Panc1 (cell line): ENCODE results near the gene CLNK. TPM values are rescaled to one million over a fixed set of nuclear protein-coding genes. Genes with fewer than 3 reads are reported as not detected.

ENCODE experiments used
- ATAC-seq: fragments of 200-7000 bp; cut with Tn5 transposase; 2 replicates; pipeline ENCODE4 v1.9.1; 2020; ENCODE audit warnings: mild to moderate bottlenecking, moderate library complexity
- BruUV-seq: library from RNA; stranded (reverse); fragments of 400-500 nt; replicated peaks from 2 replicates; lab custom pipeline; 2021; lab: Mats Ljungman, UMichigan
- CTCF ChIA-PET: fragments of 300-600 bp; sonication (Branson Sonifier 250); formaldehyde crosslinking; loops from one replicate; lab custom pipeline; 2022; ENCODE audit warnings: antibody characterized with exemption; lab: Charles Lee
- POLR2A ChIA-PET: fragments of 300-600 bp; sonication (Branson Sonifier 250); formaldehyde crosslinking; loops from one replicate; lab custom pipeline; 2022; ENCODE audit warnings: antibody characterized with exemption; lab: Charles Lee
- DNase-seq: peaks from one replicate; pipeline ENCODE4 v3.0.0-alpha.2; 2010; ENCODE audit warnings: low read depth, low spot score
- H3K27ac ChIP-seq: 2 replicates; pipeline ENCODE4 v1.5.1; 2011; ENCODE audit warnings: mild to moderate bottlenecking, low read length, inconsistent platforms
- H3K27me3 ChIP-seq: fragments of 200-500 bp; sonication (Bioruptor generic); 2 replicates; pipeline ENCODE4 v1.6.0; 2014; ENCODE audit warnings: low read length, inconsistent platforms; ENCODE audit not compliant: control insufficient read depth, insufficient read depth
- H3K36me3 ChIP-seq: fragments of 200-500 bp; sonication (Bioruptor generic); 2 replicates; pipeline ENCODE4 v1.5.1; 2014; ENCODE audit warnings: inconsistent platforms, mild to moderate bottlenecking, low read length, moderate library complexity; ENCODE audit not compliant: control insufficient read depth, insufficient read depth
- H3K4me1 ChIP-seq: 2 replicates; pipeline ENCODE4 v1.5.1; 2011; ENCODE audit warnings: inconsistent platforms, mild to moderate bottlenecking, low read length, moderate library complexity; ENCODE audit not compliant: control insufficient read depth, insufficient read depth
- H3K4me3 ChIP-seq, 2 experiments: 2 replicates each; pipeline ENCODE4 v1.5.1; 2011 to 2012; ENCODE audit warnings: low read depth in 2 of 2, low read length in 2 of 2, mild to moderate bottlenecking in 2 of 2, inconsistent platforms in 1 of 2, moderate library complexity in 1 of 2
- H3K9me3 ChIP-seq: fragments of 200-500 bp; sonication (Bioruptor generic); 2 replicates; pipeline ENCODE4 v1.5.1; 2014; ENCODE audit warnings: low read depth, mild to moderate bottlenecking, inconsistent platforms, low read length, moderate library complexity; ENCODE audit not compliant: control insufficient read depth, insufficient read depth
- POLR2AphosphoS5 ChIP-seq: IDR thresholded peaks from 2 replicates; pipeline ENCODE4 v1.6.1; 2012; ENCODE audit warnings: mild to moderate bottlenecking, low read depth, low read length, moderate library complexity
- SIN3A ChIP-seq: IDR thresholded peaks from 2 replicates; pipeline ENCODE4 v1.6.1; 2012; ENCODE audit warnings: low read depth, mild to moderate bottlenecking, low read length, moderate library complexity, borderline replicate concordance; ENCODE audit not compliant: insufficient read depth
- TCF7L2 ChIP-seq: IDR thresholded peaks from 2 replicates; pipeline ENCODE4 v1.6.1; 2011; ENCODE audit warnings: mild to moderate bottlenecking, low read depth, low read length, inconsistent platforms
- in situ Hi-C: cut with HindIII; loops from 2 replicates; pipeline ENCODE4 v1.10.0; 2016; ENCODE audit warnings: low sequenced_read_pairs, low pct_unique_long_range_greater_than_20kb
- intact Hi-C: fragments of 100-400 bp; cut with micrococcal nuclease; formaldehyde crosslinking; loops from one replicate; pipeline ENCODE4 v1.10.0; 2022; ENCODE audit not compliant: unreplicated experiment
- total RNA-seq: library from RNA; stranded (reverse); gene quantifications from one replicate; pipeline ENCODE4 v1.2.1, GENCODE V29; 2021; ENCODE audit not compliant: unreplicated experiment
- TF ChIP-seq, protein P1 (sequence below): fragments of 450-650 bp; IDR thresholded peaks from 2 replicates; pipeline ENCODE4 v1.5.1; 2017; ENCODE audit warnings: mild to moderate bottlenecking
- TF ChIP-seq, protein P2 (sequence below), 2 experiments: IDR thresholded peaks; 2 replicates each; pipeline ENCODE4 v1.6.1; 2011 to 2012; ENCODE audit warnings: low read depth in 2 of 2, control low read depth in 1 of 2, low read length in 1 of 2, mild to moderate bottlenecking in 1 of 2, moderate library complexity in 1 of 2; ENCODE audit not compliant: insufficient read depth in 1 of 2

The CLNK gene
- total RNA-seq, 1 experiment from 2014 or later: not detected

DNA sequence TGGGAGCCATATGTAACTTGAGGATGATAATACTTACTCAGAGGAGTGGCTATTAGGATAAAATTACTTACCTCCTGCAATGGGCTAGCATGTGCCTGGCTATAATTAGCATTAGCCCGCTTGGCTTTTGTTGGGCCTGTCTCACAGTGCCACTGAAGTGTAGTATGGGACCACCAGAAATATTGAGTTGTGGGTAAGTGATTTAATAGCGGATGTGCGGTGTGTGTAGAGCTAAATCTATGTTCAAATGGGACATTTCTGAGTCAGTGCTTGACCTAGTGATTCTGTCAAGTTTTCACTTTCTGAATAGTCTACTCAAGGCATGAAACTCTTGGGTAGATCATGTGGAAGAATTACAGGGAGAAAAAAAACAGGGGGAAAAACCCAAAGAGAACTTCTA, 3.5 kb upstream of the CLNK start:
- H3K36me3 ChIP-seq: no peaks in the 10 kb centered on the region
- H3K9me3 ChIP-seq: no peaks in the 10 kb centered on the region
- no peaks in the 10 kb centered on the region for H3K27me3 ChIP-seq
- DNase-seq (no peak), ATAC-seq (no peak)
- ChIA-PET POLR2A (no interaction called here), CTCF (interaction anchor here (0.6 kb wide), 1 partner anchor 285 kb away, joined by 3 read pairs; no protein-coding TSS in a partner anchor)
- in situ Hi-C loops (no loop called here), intact Hi-C loops (no loop called here)
- no peaks in the 10 kb centered on the region for H3K4me1 ChIP-seq
- no peak overlapping the region for H3K27ac ChIP-seq
- no TSS peak for BruUV-seq
- TF ChIP-seq POLR2AphosphoS5: no peak
- no peak for TF ChIP-seq SIN3A
- TF ChIP-seq TCF7L2: no peak
- TF ChIP-seq, protein P1, sequence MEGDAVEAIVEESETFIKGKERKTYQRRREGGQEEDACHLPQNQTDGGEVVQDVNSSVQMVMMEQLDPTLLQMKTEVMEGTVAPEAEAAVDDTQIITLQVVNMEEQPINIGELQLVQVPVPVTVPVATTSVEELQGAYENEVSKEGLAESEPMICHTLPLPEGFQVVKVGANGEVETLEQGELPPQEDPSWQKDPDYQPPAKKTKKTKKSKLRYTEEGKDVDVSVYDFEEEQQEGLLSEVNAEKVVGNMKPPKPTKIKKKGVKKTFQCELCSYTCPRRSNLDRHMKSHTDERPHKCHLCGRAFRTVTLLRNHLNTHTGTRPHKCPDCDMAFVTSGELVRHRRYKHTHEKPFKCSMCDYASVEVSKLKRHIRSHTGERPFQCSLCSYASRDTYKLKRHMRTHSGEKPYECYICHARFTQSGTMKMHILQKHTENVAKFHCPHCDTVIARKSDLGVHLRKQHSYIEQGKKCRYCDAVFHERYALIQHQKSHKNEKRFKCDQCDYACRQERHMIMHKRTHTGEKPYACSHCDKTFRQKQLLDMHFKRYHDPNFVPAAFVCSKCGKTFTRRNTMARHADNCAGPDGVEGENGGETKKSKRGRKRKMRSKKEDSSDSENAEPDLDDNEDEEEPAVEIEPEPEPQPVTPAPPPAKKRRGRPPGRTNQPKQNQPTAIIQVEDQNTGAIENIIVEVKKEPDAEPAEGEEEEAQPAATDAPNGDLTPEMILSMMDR: no peak
- TF ChIP-seq, protein P2, sequence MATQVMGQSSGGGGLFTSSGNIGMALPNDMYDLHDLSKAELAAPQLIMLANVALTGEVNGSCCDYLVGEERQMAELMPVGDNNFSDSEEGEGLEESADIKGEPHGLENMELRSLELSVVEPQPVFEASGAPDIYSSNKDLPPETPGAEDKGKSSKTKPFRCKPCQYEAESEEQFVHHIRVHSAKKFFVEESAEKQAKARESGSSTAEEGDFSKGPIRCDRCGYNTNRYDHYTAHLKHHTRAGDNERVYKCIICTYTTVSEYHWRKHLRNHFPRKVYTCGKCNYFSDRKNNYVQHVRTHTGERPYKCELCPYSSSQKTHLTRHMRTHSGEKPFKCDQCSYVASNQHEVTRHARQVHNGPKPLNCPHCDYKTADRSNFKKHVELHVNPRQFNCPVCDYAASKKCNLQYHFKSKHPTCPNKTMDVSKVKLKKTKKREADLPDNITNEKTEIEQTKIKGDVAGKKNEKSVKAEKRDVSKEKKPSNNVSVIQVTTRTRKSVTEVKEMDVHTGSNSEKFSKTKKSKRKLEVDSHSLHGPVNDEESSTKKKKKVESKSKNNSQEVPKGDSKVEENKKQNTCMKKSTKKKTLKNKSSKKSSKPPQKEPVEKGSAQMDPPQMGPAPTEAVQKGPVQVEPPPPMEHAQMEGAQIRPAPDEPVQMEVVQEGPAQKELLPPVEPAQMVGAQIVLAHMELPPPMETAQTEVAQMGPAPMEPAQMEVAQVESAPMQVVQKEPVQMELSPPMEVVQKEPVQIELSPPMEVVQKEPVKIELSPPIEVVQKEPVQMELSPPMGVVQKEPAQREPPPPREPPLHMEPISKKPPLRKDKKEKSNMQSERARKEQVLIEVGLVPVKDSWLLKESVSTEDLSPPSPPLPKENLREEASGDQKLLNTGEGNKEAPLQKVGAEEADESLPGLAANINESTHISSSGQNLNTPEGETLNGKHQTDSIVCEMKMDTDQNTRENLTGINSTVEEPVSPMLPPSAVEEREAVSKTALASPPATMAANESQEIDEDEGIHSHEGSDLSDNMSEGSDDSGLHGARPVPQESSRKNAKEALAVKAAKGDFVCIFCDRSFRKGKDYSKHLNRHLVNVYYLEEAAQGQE (IDR thresholded peaks at IDR 0.05; ENCODE audit: insufficient read depth in 1 of 2, low read depth in 2 of 2, low read length in 1 of 2): no peak
- no peak overlapping the region for H3K4me3 ChIP-seq

DNA sequence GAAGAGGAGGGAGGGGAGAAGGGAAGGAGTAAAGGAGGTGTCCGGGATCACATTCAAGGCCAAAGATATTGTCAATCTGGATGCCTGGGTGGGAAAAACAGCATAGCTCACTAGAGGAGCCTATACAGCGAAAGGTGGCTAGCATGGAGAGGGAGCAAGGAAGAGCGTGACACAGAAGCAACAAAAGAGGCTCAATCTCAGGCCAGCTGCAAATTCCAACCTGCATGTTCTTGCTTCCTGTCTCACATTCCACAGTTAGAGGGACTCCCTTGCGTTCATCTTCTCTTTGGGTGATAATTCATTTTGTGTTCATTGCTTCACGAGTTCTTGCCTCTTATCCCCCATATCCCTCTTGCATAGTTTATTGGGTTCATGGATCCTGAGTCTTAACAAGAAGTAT, 3.0 kb upstream of the CLNK start:
- Histone ChIP-seq H3K9me3 (no peaks in the 10 kb centered on the region), H3K27me3 (no peaks in the 10 kb centered on the region), H3K4me3 (no peak overlapping the region), H3K27ac (no peak overlapping the region), H3K4me1 (no peaks in the 10 kb centered on the region), H3K36me3 (no peaks in the 10 kb centered on the region)
- ChIA-PET POLR2A (no interaction called here), CTCF (interaction anchor here (0.6 kb wide), 1 partner anchor 286 kb away, joined by 3 read pairs; no protein-coding TSS in a partner anchor)
- in situ Hi-C loops: no loop called here
- DNase-seq (no peak), ATAC-seq (no peak)
- TF ChIP-seq SIN3A (no peak), POLR2AphosphoS5 (no peak), TCF7L2 (no peak)
- TF ChIP-seq, protein P1: no peak
- TF ChIP-seq, protein P2 (IDR thresholded peaks at IDR 0.05; ENCODE audit: insufficient read depth in 1 of 2, low read depth in 2 of 2, low read length in 1 of 2): no peak
- intact Hi-C loops: no loop called here
- BruUV-seq: no TSS peak
